ENCODE results near the gene MACROD2.

MACROD2 gene

DNA sequence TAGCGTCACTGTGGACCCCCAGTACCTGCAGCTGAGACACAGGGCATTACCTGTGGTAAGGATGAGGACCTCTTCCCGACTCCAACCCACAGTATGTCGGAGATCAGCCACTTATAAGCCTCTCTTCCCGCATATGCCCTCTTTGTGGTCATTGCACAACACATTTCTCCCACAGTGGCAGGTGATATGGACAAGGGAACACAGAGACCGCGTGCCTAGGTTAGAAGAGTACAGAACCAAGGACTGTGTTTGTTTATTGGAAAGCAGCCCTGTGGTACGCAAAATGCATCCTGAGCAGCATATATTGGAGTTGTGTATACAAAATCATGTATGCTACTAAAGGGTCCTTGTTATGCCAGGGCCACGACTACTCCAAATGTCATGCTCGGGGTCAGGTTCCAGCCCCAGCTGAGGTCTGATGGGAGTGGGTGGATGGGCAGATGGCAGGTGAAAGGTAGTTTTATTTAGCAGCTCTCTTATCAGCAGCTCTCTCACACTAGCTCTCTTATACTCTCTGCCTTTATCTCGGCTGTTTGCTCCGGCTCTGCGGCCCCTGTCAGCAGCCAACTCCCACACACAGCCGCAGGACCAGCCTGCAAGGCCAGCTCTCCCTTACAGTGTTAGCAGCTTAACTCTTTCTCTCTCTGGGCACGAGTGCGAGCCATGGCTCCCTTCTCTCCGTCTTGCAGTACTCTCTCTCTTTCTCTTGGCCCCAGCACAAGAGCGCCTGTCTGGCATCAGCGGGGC is 2009.0 kb downstream of the MACROD2 start:
- ChIA-PET CTCF (no interaction called here), POLR2A (no interaction called here)
- DNase-seq (ENCODE audit: low read depth, low spot score) = no peak
- no peak overlapping the region for H3K4me3 ChIP-seq (ENCODE audit: low read depth, low read length)
- TF ChIP-seq, protein P1, sequence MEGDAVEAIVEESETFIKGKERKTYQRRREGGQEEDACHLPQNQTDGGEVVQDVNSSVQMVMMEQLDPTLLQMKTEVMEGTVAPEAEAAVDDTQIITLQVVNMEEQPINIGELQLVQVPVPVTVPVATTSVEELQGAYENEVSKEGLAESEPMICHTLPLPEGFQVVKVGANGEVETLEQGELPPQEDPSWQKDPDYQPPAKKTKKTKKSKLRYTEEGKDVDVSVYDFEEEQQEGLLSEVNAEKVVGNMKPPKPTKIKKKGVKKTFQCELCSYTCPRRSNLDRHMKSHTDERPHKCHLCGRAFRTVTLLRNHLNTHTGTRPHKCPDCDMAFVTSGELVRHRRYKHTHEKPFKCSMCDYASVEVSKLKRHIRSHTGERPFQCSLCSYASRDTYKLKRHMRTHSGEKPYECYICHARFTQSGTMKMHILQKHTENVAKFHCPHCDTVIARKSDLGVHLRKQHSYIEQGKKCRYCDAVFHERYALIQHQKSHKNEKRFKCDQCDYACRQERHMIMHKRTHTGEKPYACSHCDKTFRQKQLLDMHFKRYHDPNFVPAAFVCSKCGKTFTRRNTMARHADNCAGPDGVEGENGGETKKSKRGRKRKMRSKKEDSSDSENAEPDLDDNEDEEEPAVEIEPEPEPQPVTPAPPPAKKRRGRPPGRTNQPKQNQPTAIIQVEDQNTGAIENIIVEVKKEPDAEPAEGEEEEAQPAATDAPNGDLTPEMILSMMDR (IDR thresholded peaks at IDR 0.05; ENCODE audit: insufficient read depth, low read length, missing control alignments) = no peak

DNA sequence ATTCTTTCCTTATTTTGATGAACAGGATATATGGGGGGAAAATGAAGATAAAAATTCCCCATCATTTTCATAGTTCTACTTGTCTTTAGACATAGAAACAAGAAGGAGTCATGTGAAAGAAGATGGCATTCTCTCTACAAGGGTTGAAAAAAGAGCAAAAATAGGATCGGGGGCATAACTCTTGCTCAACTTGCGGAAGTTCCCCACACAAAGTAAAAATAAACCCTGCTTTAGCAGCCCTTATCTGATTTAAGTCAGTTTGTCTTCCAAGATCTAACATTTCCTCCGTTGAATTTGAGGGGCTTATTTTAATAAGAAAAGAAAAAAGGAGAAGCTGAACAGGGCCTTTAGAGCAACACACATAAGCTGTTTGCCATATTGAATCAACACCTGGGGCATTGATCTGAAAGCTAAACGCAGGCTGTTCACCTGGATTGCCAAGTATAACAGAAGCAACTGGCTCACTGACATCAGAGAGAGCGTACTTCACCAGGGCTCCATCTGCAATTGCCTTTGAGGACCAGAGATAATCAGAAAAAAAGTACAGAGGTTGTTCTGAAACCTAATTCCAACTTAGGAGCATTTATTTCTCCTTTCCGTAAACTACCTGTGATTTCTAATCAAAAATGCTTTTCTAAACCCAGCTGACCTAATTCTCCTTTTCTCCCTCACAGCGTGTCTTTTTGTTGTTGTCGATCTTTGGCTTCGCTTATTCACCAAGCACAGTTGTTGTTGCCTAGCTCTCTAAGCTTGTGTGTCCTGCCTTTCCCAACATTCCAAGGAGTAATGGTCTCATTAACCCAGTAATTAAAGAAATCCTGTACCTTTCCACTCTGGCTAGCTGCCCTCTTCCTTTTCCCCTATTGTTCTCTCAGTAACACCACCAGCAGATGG is 2010.0 kb downstream of the MACROD2 start:
- TF ChIP-seq, protein P1 (IDR thresholded peaks at IDR 0.05; ENCODE audit: insufficient read depth, low read length, missing control alignments) = no peak
- ChIA-PET POLR2A (no interaction called here), CTCF (no interaction called here)
- no peak overlapping the region for H3K4me3 ChIP-seq (ENCODE audit: low read depth, low read length)
- no peak for DNase-seq (ENCODE audit: low read depth, low spot score)

DNA sequence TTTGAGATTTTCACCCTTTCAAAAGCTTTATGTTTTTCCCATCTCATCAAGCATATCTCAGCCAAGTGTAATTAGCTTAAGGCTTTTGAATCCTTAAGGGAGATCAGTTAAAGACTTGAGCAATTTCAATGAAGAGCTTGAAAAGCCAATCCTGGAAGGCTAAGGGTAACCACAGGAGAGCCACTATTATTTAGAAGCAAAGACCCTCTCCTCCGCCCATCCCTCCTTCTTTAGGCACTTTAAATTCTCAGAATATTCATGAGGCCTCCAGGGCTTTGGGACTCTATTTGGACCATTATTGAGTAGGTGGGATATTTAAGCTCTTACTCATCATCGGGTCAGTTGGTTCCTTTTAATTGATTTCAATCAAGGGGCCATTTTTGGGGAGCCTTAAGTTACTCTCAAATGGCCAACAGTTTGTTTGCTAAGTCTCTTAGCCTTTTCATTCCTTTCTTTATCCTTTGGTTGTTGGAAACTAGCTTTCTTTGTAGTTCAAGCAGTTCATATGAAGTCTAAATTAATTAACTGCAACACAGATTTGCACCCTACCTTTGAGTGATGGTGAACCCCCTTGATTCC is 2010.7 kb downstream of the MACROD2 start:
- H3K4me3 ChIP-seq (ENCODE audit: low read depth, low read length) = no peak overlapping the region
- POLR2A ChIA-PET = no interaction called here
- DNase-seq (ENCODE audit: low read depth, low spot score) = no peak
- TF ChIP-seq, protein P1 (IDR thresholded peaks at IDR 0.05; ENCODE audit: insufficient read depth, low read length, missing control alignments) = no peak
- CTCF ChIA-PET = no interaction called here

DNA sequence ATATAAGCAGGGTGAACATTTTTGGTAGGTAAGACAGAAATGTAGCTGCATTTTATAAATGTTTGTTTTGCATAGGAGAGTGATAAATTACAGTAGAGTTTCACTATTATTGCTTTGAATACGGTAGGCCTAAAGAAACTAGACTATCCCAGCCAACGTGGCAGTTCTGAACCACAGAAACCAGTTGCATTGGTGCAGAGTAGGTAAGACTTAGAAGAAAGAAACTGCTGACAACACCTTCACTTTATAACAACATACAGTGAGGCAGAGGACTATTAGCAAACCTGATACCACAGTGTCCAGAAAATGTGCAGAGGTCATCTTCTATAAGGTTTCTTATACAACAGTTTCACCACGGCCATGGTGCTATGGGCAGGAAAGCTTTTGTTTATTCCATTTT is 2011.8 kb downstream of the MACROD2 start:
- POLR2A ChIA-PET = no interaction called here
- TF ChIP-seq, protein P1 (IDR thresholded peaks at IDR 0.05; ENCODE audit: insufficient read depth, low read length, missing control alignments) = no peak
- no peak for DNase-seq (ENCODE audit: low read depth, low spot score)
- CTCF ChIA-PET = no interaction called here
- H3K4me3 ChIP-seq (ENCODE audit: low read depth, low read length) = no peak overlapping the region

DNA sequence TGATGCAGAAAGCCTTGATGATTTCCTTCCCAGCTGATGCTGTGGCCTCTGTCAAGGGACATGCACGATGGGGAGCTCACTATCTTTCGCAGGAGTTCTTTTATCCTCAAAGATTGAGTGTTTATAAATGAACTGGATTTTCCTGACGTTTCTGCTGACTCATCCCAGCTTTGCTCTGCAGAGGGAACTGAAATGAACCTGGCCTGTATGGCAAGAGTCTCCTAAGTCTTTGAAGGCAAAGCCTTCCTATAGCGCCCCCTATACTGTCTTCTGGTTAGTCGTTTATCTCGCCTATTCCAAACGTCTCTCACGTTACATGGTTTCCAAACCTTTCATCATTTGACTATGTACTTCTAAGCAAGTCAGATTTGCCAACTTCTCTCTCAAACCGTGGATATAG is 2012.6 kb downstream of the MACROD2 start:
- no peak overlapping the region for H3K4me3 ChIP-seq (ENCODE audit: low read depth, low read length)
- DNase-seq (ENCODE audit: low read depth, low spot score) = no peak
- CTCF ChIA-PET = interaction anchor here (1.5 kb wide), 1 partner anchor 468 kb away, joined by 3 read pairs; no protein-coding TSS in a partner anchor
- TF ChIP-seq, protein P1 (IDR thresholded peaks at IDR 0.05; ENCODE audit: insufficient read depth, low read length, missing control alignments) = no peak
- POLR2A ChIA-PET = no interaction called here

DNA sequence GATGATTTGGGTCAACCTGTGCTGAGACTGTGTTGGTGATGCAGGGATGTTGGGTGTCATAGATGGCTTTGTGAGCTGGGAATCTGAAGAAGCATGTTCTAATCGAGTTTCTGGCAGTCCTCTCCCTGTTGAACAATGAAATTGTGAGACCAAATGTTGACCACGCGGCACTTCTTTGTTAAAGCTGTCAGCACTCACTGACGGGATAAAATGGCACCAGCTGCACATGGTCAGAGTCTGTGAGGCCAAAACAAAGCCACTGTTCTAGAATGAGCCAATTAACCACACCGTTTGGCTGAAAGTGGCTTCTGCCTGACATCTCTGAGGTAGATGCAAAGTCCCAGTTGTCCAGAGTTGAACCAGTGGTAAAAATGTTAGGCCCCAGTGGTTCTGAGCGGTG is 2015.7 kb downstream of the MACROD2 start:
- no peak for DNase-seq (ENCODE audit: low read depth, low spot score)
- no peak overlapping the region for H3K4me3 ChIP-seq (ENCODE audit: low read depth, low read length)
- ChIA-PET CTCF (no interaction called here), POLR2A (no interaction called here)
- TF ChIP-seq, protein P1 (IDR thresholded peaks at IDR 0.05; ENCODE audit: insufficient read depth, low read length, missing control alignments) = no peak
